Activated naive CD4-positive, alpha-beta T cell treated with anti-CD3 and anti-CD28 coated beads for 36 hours (primary cell): ENCODE results near the gene CCDC40. TPM values are rescaled to one million over a fixed set of nuclear protein-coding genes. Genes with fewer than 3 reads are reported as not detected.

Experiments used
- CTCF ChIA-PET: fragments of 350-600 bp; sonication (Branson Sonifier 250); formaldehyde crosslinking; loops from one replicate; lab custom pipeline; 2021; ENCODE audit warnings: antibody characterized with exemption; lab: Charles Lee
- DNase-seq: peaks from one replicate; pipeline ENCODE4 v3.0.0-alpha.2; 2020
- H3K27ac Mint-ChIP-seq: one replicate; pipeline ENCODE4 v1.8.0; 2021; ENCODE audit warnings: mild to moderate bottlenecking, mixed read lengths
- H3K27me3 Mint-ChIP-seq: one replicate; pipeline ENCODE4 v1.8.0; 2021; ENCODE audit warnings: low read depth, mixed read lengths
- H3K36me3 Mint-ChIP-seq: one replicate; pipeline ENCODE4 v1.8.0; 2021; ENCODE audit warnings: low read depth, mixed read lengths
- H3K4me1 Mint-ChIP-seq: one replicate; pipeline ENCODE4 v1.8.0; 2021; ENCODE audit warnings: low read depth, mixed read lengths
- H3K4me3 Mint-ChIP-seq: one replicate; pipeline ENCODE4 v1.8.0; 2021; ENCODE audit warnings: mild to moderate bottlenecking, moderate library complexity, mixed read lengths
- H3K9me3 Mint-ChIP-seq: one replicate; pipeline ENCODE4 v1.8.0; 2021; ENCODE audit warnings: mixed read lengths
- intact Hi-C: fragments of 100-400 bp; cut with micrococcal nuclease; formaldehyde crosslinking; loops from one replicate; pipeline ENCODE4 v1.15.1; 2023
- total RNA-seq, 2 experiments: library from RNA; stranded (reverse); gene quantifications; one replicate each; pipeline ENCODE4 v1.2.3, GENCODE V29; 2021

The CCDC40 gene
- total RNA-seq, 2 experiments from 2014 or later, result 0.32 TPM; not detected in 1

- H3K4me3 Mint-ChIP-seq, result no peak overlapping the region
- CTCF ChIA-PET, result no interaction called here
- H3K27me3 Mint-ChIP-seq, result no peaks in the 10 kb centered on the region
- no peaks in the 10 kb centered on the region for H3K36me3 Mint-ChIP-seq
- H3K27ac Mint-ChIP-seq, result no peak overlapping the region
- DNase-seq, result no peak
- no peaks in the 10 kb centered on the region for H3K4me1 Mint-ChIP-seq
- intact Hi-C loops, result no loop called here
- H3K9me3 Mint-ChIP-seq, result no peaks in the 10 kb centered on the region
These were observed 24.4 kb upstream of the CCDC40 start for GRCh38 chr17:80011989-80012555.

DNA sequence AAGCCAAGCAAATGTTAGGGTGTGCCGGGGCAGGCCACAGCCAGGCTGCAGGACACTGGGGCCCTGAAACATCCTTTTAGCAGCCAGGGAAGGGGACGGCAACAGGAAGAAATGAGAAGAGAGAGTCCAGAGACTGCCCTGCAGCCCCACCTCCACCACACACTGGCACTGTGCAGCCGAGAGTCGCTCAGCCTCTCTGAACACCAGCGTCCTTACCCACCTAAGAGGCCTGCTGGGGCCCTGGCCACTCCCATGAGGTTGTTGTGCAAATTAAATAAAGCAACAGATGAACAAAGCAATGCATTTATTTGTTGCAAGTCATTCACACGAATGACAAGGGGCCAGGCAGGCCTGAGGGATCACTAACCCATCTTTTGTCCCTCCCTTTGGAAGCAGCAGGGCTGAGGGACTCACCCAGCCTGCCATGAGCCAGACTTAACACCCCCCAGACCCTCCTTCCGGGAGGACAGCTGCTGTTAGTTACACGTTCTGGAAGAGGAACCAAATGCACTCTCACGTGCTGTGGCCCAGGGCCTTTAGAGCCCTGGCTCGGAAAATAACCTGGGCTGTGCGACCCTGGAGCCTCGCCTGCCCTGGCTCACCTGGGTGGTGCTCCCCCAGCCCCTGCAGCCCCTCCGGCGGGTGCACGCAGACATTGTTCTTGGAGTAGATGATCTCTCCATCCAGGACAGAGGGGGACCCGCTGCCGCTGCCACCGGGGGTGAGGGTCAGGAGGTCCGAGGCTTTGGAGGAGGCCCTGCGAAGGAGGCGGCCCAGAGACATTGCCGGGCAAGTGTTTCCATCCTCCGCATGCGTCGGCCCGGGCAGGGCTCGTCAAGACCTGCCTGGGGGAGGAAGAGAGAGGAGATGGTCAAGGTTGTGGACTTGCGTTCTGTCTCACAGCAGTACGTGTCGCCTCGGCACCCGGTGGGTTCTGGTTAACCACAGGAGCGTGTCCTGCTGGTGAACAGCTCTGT lies 23.4 kb upstream of the CCDC40 start:
- Mint-ChIP-seq H3K4me1 (no peaks in the 10 kb centered on the region), H3K36me3 (no peaks in the 10 kb centered on the region), H3K9me3 (no peaks in the 10 kb centered on the region), H3K27me3 (no peaks in the 10 kb centered on the region), H3K4me3 (no peak overlapping the region), H3K27ac (no peak overlapping the region)
- intact Hi-C loops, result no loop called here
- CTCF ChIA-PET, result no interaction called here
- no peak for DNase-seq

- H3K36me3 Mint-ChIP-seq, result no peaks in the 10 kb centered on the region
- no peak for DNase-seq
- CTCF ChIA-PET, result interaction anchor here (0.7 to 1.7 kb wide), 2 partner anchors 9 to 361 kb away, joined by 3 to 6 read pairs; no protein-coding TSS in a partner anchor
- H3K4me3 Mint-ChIP-seq, result no peak overlapping the region
- H3K4me1 Mint-ChIP-seq, result no peaks in the 10 kb centered on the region
- no peak overlapping the region for H3K27ac Mint-ChIP-seq
- H3K27me3 Mint-ChIP-seq, result no peaks in the 10 kb centered on the region
- H3K9me3 Mint-ChIP-seq, result no peaks in the 10 kb centered on the region
- intact Hi-C loops, result no loop called here
These were observed 19.0 kb upstream of the CCDC40 start for GRCh38 chr17:80017226-80018010.

- no peaks in the 10 kb centered on the region for H3K36me3 Mint-ChIP-seq
- intact Hi-C loops, result no loop called here
- no peak overlapping the region for H3K27ac Mint-ChIP-seq
- H3K27me3 Mint-ChIP-seq, result no peaks in the 10 kb centered on the region
- no peak for DNase-seq
- CTCF ChIA-PET, result no interaction called here
- H3K4me1 Mint-ChIP-seq, result no peaks in the 10 kb centered on the region
- H3K4me3 Mint-ChIP-seq, result no peak overlapping the region
- H3K9me3 Mint-ChIP-seq, result no peaks in the 10 kb centered on the region
These were observed 17.4 kb upstream of the CCDC40 start for GRCh38 chr17:80018917-80019651.

DNA sequence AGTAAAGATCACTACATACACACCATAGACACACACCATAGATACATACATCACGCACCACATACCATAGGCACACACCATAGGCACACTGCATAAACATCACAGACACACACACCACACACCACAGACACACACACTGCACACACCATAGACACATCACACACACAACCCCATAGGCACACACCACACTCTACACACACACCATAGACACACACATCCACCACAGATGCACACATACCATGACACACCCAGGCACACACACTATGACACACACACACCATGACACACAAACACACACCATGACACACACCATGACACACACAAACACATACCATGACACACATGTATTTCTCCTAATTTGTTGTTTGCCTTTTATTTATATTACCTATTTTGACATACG lies 14.8 kb upstream of the CCDC40 start:
- Mint-ChIP-seq H3K9me3 (no peaks in the 10 kb centered on the region), H3K27ac (no peak overlapping the region), H3K27me3 (no peaks in the 10 kb centered on the region), H3K4me3 (no peak overlapping the region), H3K36me3 (no peaks in the 10 kb centered on the region), H3K4me1 (no peaks in the 10 kb centered on the region)
- DNase-seq, result no peak
- intact Hi-C loops, result no loop called here
- CTCF ChIA-PET, result interaction anchor here (1.0 to 1.4 kb wide), 2 partner anchors 13 to 15 kb away, joined by 3 read pairs; no protein-coding TSS in a partner anchor

GRCh38 chr17:80023481-80024205 lies 12.8 kb upstream of the CCDC40 start:
- no peaks in the 10 kb centered on the region for H3K4me1 Mint-ChIP-seq
- H3K4me3 Mint-ChIP-seq, result no peak overlapping the region
- H3K27ac Mint-ChIP-seq, result no peak overlapping the region
- H3K9me3 Mint-ChIP-seq, result no peaks in the 10 kb centered on the region
- no peaks in the 10 kb centered on the region for H3K27me3 Mint-ChIP-seq
- DNase-seq, result no peak
- no peaks in the 10 kb centered on the region for H3K36me3 Mint-ChIP-seq
- CTCF ChIA-PET, result no interaction called here
- intact Hi-C loops, result no loop called here

- Mint-ChIP-seq H3K4me1 (no peaks in the 10 kb centered on the region), H3K36me3 (no peaks in the 10 kb centered on the region), H3K27me3 (no peaks in the 10 kb centered on the region), H3K4me3 (no peak overlapping the region), H3K27ac (no peak overlapping the region), H3K9me3 (no peaks in the 10 kb centered on the region)
- DNase-seq, result no peak
- intact Hi-C loops, result no loop called here
- CTCF ChIA-PET, result interaction anchor here (0.8 kb wide), 1 partner anchor 16 kb away, joined by 3 read pairs; no protein-coding TSS in a partner anchor
These were observed 12.1 kb upstream of the CCDC40 start for GRCh38 chr17:80024206-80024972.

- CTCF ChIA-PET, result interaction anchor here (0.8 kb wide), 1 partner anchor 16 kb away, joined by 3 read pairs; no protein-coding TSS in a partner anchor
- Mint-ChIP-seq H3K27ac (no peak overlapping the region), H3K9me3 (no peaks in the 10 kb centered on the region), H3K4me1 (no peaks in the 10 kb centered on the region), H3K27me3 (no peaks in the 10 kb centered on the region), H3K36me3 (no peaks in the 10 kb centered on the region), H3K4me3 (no peak overlapping the region)
- intact Hi-C loops, result no loop called here
- DNase-seq, result no peak
These were observed 11.3 kb upstream of the CCDC40 start for GRCh38 chr17:80025140-80025539.

- intact Hi-C loops, result no loop called here
- Mint-ChIP-seq H3K4me3 (no peak overlapping the region), H3K4me1 (no peaks in the 10 kb centered on the region), H3K36me3 (no peaks in the 10 kb centered on the region), H3K27me3 (no peaks in the 10 kb centered on the region), H3K27ac (no peak overlapping the region), H3K9me3 (no peaks in the 10 kb centered on the region)
- CTCF ChIA-PET, result interaction anchor here (1.3 kb wide), 1 partner anchor 17 kb away, joined by 3 read pairs; no protein-coding TSS in a partner anchor
- DNase-seq, result no peak
These were observed 10.6 kb upstream of the CCDC40 start for GRCh38 chr17:80025796-80026195.

DNA sequence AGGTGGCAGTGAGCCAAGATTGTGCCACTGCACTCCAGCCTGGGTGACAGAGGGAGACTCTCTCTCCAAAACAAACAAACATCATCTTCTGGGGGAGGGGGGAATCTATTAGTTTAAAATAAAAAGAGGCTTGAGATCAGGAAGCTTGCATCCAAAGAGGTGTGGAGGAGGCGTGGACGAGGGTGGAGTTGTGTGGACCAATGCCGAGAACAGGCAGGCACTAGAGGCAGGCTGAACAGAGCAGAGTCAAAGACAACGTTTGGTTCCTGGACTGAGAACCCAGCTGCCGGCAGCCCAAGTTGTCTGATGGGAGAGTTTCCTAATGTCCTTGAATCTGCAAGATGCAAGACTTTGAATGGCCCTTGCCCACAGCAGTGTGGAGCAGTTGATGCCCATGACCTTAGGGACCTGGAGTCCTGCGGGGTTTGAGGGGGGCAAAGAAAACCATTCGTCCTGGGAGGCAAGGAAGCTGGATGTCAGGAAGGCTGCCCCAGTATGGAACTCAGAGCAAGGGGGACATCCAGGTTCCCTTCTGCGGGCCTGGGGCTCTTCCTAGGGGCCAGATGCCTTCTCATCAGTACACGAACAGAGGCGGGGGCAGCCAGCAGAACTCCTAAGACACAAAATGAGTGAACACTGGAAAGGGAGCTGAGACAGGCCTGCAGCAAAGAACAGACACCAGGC lies 9.9 kb upstream of the CCDC40 start:
- Mint-ChIP-seq H3K27me3 (no peaks in the 10 kb centered on the region), H3K36me3 (no peaks in the 10 kb centered on the region), H3K4me3 (no peak overlapping the region), H3K9me3 (no peaks in the 10 kb centered on the region), H3K27ac (no peak overlapping the region), H3K4me1 (no peaks in the 10 kb centered on the region)
- DNase-seq, result no peak
- CTCF ChIA-PET, result interaction anchor here (1.3 kb wide), 1 partner anchor 18 kb away, joined by 3 read pairs; no protein-coding TSS in a partner anchor
- intact Hi-C loops, result no loop called here
